Measurements from ENCODE around the gene RBP3. TPM values are rescaled to one million over a fixed set of nuclear protein-coding genes. Genes with fewer than 3 reads are reported as not detected.

RBP3 gene
- total RNA-seq, 1 experiment from 2014 or later: not detected

- no peaks in the 10 kb centered on the region for H3K9me2 ChIP-seq (ENCODE audit: insufficient read depth)
- CTCF ChIA-PET: no interaction called here
- POLR2A ChIA-PET: no interaction called here
- no peak overlapping the region for H3K27ac ChIP-seq (ENCODE audit: low read depth, low read length)
- H4K20me1 ChIP-seq (ENCODE audit: insufficient read depth): no peaks in the 10 kb centered on the region
- no peak overlapping the region for H3K4me3 ChIP-seq (replicated peaks in 1 of 2; ENCODE audit: low read depth in 1 of 2, low read length in 2 of 2)
- H3K4me1 ChIP-seq (ENCODE audit: control insufficient read depth in 1 of 2, insufficient read depth in 2 of 2, low read length in 2 of 2): peaks cover 16 to 18% of the 10 kb centered on the region in 2 experiments
- RAD21 ChIA-PET (ENCODE audit: low non-redundant PET in 1 of 2, low total read pairs in 2 of 2, uncharacterized antibody in 2 of 2, unreplicated experiment in 2 of 2): no interaction called here
- TF ChIP-seq REST (IDR thresholded peaks at IDR 0.05; ENCODE audit: low read depth): no peak
- TF ChIP-seq CEBPB (IDR thresholded peaks at IDR 0.05; ENCODE audit: low read depth): no peak
- TF ChIP-seq EGR1 (IDR thresholded peaks at IDR 0.05; ENCODE audit: low read depth): no peak
- no peak for TF ChIP-seq SRF (IDR thresholded peaks at IDR 0.05; ENCODE audit: low read depth)
- TF ChIP-seq TCF7L2 (IDR thresholded peaks at IDR 0.05; ENCODE audit: borderline replicate concordance, extremely low read depth, insufficient read depth, insufficient read length): no peak
- no peak for TF ChIP-seq ZFX (IDR thresholded peaks at IDR 0.05)
- TF ChIP-seq CBX3 (IDR thresholded peaks at IDR 0.05; ENCODE audit: low read depth): no peak
- no peak for TF ChIP-seq MAX (IDR thresholded peaks at IDR 0.05)
- TF ChIP-seq EZH2phosphoT487 (IDR thresholded peaks at IDR 0.05; ENCODE audit: borderline replicate concordance): no peak
- no peak for TF ChIP-seq EZH2 (IDR thresholded peaks at IDR 0.05)
- no peak overlapping the region for H2AFZ ChIP-seq (ENCODE audit: low read depth, low read length, poor library complexity, severe bottlenecking)
- no peaks in the 10 kb centered on the region for H3K9me3 ChIP-seq (ENCODE audit: control insufficient read depth in 1 of 2, insufficient read depth in 1 of 2, low read depth in 1 of 2, low read length in 2 of 2)
- no peak for DNase-seq (ENCODE audit: low read depth, low spot score)
- H3K27me3 ChIP-seq (ENCODE audit: insufficient read depth, low read length): no peaks in the 10 kb centered on the region
- no TSS peak for BruUV-seq (replicated peaks)
- no peak for ATAC-seq
- intact Hi-C loops (cut with micrococcal nuclease): no loop called here
- H3K4me2 ChIP-seq (ENCODE audit: low read length): no peak overlapping the region
- H3K79me2 ChIP-seq (ENCODE audit: insufficient read depth, low read length): no peaks in the 10 kb centered on the region
- no peaks in the 10 kb centered on the region for H3K36me3 ChIP-seq (ENCODE audit: control insufficient read depth in 1 of 2, insufficient read depth in 2 of 2, low read length in 2 of 2)
- H3K9ac ChIP-seq (ENCODE audit: low read length): no peak overlapping the region
These were observed 31.7 kb downstream of the RBP3 start for GRCh38 chr10:47379901-47380300.
